Measurements from ENCODE around the gene DCTN2. TPM values are rescaled to one million over a fixed set of nuclear protein-coding genes. Genes with fewer than 3 reads are reported as not detected.

Gene DCTN2
- total RNA-seq, 2 experiments from 2014 or later = 68.4 to 97.2 TPM

DNA sequence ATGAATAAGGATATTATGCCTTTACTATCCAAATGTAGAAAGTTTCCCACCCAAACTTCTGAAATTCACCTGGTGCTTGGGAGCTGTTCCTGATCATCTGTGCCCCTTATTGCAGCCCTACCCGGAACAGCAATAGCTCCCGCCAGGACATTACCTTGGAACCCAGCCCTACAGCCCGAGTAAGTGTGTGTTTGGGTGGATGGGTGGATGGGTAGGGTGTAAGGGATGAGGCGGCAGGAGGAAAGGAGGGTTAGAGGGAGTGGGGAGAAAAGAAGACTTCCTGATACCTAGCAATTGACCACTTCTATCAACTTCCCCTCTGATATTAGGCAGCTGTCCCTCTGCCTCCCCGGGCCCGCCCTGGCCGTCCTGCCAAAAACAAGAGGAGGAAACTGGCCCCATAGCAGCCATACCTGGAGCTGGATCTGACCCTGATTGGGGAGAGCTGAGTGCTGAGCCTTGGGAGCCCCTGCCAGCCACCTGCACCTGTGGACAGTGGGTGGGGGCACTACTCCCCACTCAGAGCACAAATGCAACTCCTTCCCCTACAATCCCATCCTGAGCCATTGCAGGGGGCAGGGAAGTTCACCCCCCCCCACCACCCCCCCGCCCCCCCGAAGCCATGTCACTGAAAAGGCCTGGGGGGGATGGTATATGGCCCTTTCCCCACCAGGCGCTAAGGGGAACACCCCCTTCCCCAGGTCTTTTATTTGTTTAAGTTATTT is 18.0 kb downstream of the DCTN2 start:
- Histone ChIP-seq H3K79me2 (ENCODE audit: insufficient read depth, low read depth, low read length) (peaks cover 11% of the 10 kb centered on the region), H3K4me1 (ENCODE audit: insufficient read depth, low read length, poor library complexity, severe bottlenecking) (peaks cover 15% of the 10 kb centered on the region), H4K20me1 (ENCODE audit: insufficient read depth, low read length) (peaks cover 7% of the 10 kb centered on the region; the same call in 1 of the 2 replicates), H3K36me3 (ENCODE audit: insufficient read depth, low read length) (peaks cover 94% of the 10 kb centered on the region), H3K4me2 (ENCODE audit: low read length) (no peak overlapping the region), H3K4me3 (ENCODE audit: low read depth, low read length, poor library complexity, severe bottlenecking) (no peak overlapping the region), H3K9me3 (ENCODE audit: low read length) (no peaks in the 10 kb centered on the region), H2AFZ (ENCODE audit: low read length) (no peak overlapping the region), H3K27ac (ENCODE audit: low read depth, low read length, poor library complexity, severe bottlenecking) (no peak overlapping the region), H3K9me2 (ENCODE audit: insufficient read depth, low read length) (no peaks in the 10 kb centered on the region)
- intact Hi-C loops (cut with micrococcal nuclease; ENCODE audit: unreplicated experiment) = no loop called here
- TF ChIP-seq, protein P1, sequence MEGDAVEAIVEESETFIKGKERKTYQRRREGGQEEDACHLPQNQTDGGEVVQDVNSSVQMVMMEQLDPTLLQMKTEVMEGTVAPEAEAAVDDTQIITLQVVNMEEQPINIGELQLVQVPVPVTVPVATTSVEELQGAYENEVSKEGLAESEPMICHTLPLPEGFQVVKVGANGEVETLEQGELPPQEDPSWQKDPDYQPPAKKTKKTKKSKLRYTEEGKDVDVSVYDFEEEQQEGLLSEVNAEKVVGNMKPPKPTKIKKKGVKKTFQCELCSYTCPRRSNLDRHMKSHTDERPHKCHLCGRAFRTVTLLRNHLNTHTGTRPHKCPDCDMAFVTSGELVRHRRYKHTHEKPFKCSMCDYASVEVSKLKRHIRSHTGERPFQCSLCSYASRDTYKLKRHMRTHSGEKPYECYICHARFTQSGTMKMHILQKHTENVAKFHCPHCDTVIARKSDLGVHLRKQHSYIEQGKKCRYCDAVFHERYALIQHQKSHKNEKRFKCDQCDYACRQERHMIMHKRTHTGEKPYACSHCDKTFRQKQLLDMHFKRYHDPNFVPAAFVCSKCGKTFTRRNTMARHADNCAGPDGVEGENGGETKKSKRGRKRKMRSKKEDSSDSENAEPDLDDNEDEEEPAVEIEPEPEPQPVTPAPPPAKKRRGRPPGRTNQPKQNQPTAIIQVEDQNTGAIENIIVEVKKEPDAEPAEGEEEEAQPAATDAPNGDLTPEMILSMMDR (conservative IDR thresholded peaks at IDR 0.05; ENCODE audit: low read length) = no peak
- no peak for TF ChIP-seq EZH2phosphoT487 (IDR thresholded peaks at IDR 0.05; ENCODE audit: borderline replicate concordance, low read depth, low read length)
- CTCF ChIA-PET (ENCODE audit: unreplicated experiment) = interaction anchor here (0.6 kb wide), 1 partner anchor 78 kb away, joined by 3 read pairs; no protein-coding TSS in a partner anchor
- DNase-seq (ENCODE audit: low spot score) = no peak
- POLR2A ChIA-PET = no interaction called here
- BruUV-seq (replicated peaks) = no TSS peak

DNA sequence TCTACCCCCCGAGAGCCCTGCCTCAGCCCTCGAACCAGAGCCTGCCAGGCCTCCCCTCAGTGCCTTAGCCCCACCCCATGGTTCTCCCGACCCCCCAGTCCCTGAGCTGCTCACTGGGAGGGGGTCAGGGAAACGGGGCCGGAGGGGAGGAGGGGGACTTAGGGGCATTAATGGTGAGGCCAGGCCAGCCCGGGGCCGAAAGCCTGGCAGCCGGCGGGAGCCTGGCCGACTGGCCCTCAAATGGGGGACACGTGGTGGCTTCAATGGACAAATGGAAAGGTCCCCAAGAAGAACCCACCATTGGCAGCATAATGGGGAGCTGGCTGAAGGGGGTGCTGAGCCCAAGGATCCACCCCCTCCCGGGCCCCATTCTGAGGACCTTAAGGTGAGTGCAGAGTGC is 18.8 kb downstream of the DCTN2 start:
- BruUV-seq (replicated peaks) = no TSS peak
- no peak for DNase-seq (ENCODE audit: low spot score)
- intact Hi-C loops (cut with micrococcal nuclease; ENCODE audit: unreplicated experiment) = no loop called here
- Histone ChIP-seq H3K79me2 (ENCODE audit: insufficient read depth, low read depth, low read length) (peaks cover 19% of the 10 kb centered on the region), H3K9me3 (ENCODE audit: low read length) (no peaks in the 10 kb centered on the region), H3K9me2 (ENCODE audit: insufficient read depth, low read length) (no peaks in the 10 kb centered on the region), H3K4me3 (ENCODE audit: low read depth, low read length, poor library complexity, severe bottlenecking) (no peak overlapping the region), H3K4me1 (ENCODE audit: insufficient read depth, low read length, poor library complexity, severe bottlenecking) (peaks cover 20% of the 10 kb centered on the region), H4K20me1 (ENCODE audit: insufficient read depth, low read length) (peaks cover 12% of the 10 kb centered on the region; the same call in 1 of the 2 replicates), H2AFZ (ENCODE audit: low read length) (no peak overlapping the region), H3K4me2 (ENCODE audit: low read length) (no peak overlapping the region), H3K27ac (ENCODE audit: low read depth, low read length, poor library complexity, severe bottlenecking) (no peak overlapping the region), H3K36me3 (ENCODE audit: insufficient read depth, low read length) (peaks cover 88% of the 10 kb centered on the region)
- ChIA-PET CTCF (ENCODE audit: unreplicated experiment) (no interaction called here), POLR2A (interaction anchor here (0.6 kb wide), 1 partner anchor 412 kb away, joined by 3 read pairs; no protein-coding TSS in a partner anchor)
- no peak for TF ChIP-seq EZH2phosphoT487 (IDR thresholded peaks at IDR 0.05; ENCODE audit: borderline replicate concordance, low read depth, low read length)
- TF ChIP-seq, protein P1 (conservative IDR thresholded peaks at IDR 0.05; ENCODE audit: low read length) = no peak

DNA sequence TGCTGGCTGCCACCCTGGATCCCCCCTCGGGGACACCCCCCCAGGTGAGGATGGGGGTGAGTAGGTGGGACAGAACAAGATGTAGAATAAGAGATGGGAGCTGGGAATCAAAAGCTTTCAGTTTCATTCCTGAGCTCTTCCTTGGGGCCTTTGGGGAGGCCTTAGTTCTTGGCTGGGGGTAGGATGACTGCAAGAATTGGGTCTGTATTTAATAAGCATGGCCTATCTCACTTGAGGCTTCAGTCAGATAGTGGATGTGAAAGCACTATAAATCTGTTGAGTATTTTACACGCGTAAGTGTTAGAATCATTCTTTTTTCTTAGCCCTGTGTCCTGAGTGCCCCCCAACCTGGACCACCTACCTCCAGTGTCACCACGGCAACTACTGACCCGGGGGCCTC is 19.8 kb downstream of the DCTN2 start:
- Histone ChIP-seq H3K4me3 (ENCODE audit: low read depth, low read length, poor library complexity, severe bottlenecking) (no peak overlapping the region), H3K36me3 (ENCODE audit: insufficient read depth, low read length) (peaks cover 78% of the 10 kb centered on the region), H2AFZ (ENCODE audit: low read length) (no peak overlapping the region), H3K9me3 (ENCODE audit: low read length) (no peaks in the 10 kb centered on the region), H3K79me2 (ENCODE audit: insufficient read depth, low read depth, low read length) (peaks cover 21% of the 10 kb centered on the region), H3K4me2 (ENCODE audit: low read length) (no peak overlapping the region), H4K20me1 (ENCODE audit: insufficient read depth, low read length) (peaks cover 12% of the 10 kb centered on the region; the same call in 1 of the 2 replicates), H3K27ac (ENCODE audit: low read depth, low read length, poor library complexity, severe bottlenecking) (no peak overlapping the region), H3K9me2 (ENCODE audit: insufficient read depth, low read length) (no peaks in the 10 kb centered on the region), H3K4me1 (ENCODE audit: insufficient read depth, low read length, poor library complexity, severe bottlenecking) (peaks cover 22% of the 10 kb centered on the region)
- CTCF ChIA-PET (ENCODE audit: unreplicated experiment) = no interaction called here
- TF ChIP-seq EZH2phosphoT487 (IDR thresholded peaks at IDR 0.05; ENCODE audit: borderline replicate concordance, low read depth, low read length) = no peak
- TF ChIP-seq, protein P1 (conservative IDR thresholded peaks at IDR 0.05; ENCODE audit: low read length) = no peak
- intact Hi-C loops (cut with micrococcal nuclease; ENCODE audit: unreplicated experiment) = no loop called here
- POLR2A ChIA-PET = no interaction called here
- DNase-seq (ENCODE audit: low spot score) = no peak
- no TSS peak for BruUV-seq (replicated peaks)
